Liver (tissue), 9 donors: ENCODE data around the gene HSD17B4. TPM values are rescaled to one million over a fixed set of nuclear protein-coding genes. Genes with fewer than 3 reads are reported as not detected.

Experiments
- DNase-seq: peaks from one replicate; pipeline ENCODE4 v3.0.0-alpha.2; 2017; ENCODE audit warnings: low spot score
- H3K27ac ChIP-seq, 2 donors: one replicate each; pipeline ENCODE4 v1.7.0; 2013; ENCODE audit warnings: inconsistent platforms in 2 of 2, low read length in 2 of 2, control low read depth in 1 of 2, low read depth in 1 of 2, mild to moderate bottlenecking in 1 of 2
- H3K27me3 ChIP-seq, 4 donors: one replicate each; pipeline versions ENCODE4 v1.6.1 to v1.7.0; 2013; ENCODE audit warnings: low read length in 3 of 4, inconsistent platforms in 1 of 4, mild to moderate bottlenecking in 1 of 4, moderate library complexity in 1 of 4; ENCODE audit not compliant: control insufficient read depth in 4 of 4, insufficient read depth in 4 of 4
- H3K36me3 ChIP-seq, 4 donors: one replicate each; pipeline versions ENCODE4 v1.6.1 to v1.7.0; 2013; ENCODE audit warnings: low read length in 3 of 4, mild to moderate bottlenecking in 3 of 4, low read depth in 1 of 4, moderate library complexity in 1 of 4; ENCODE audit not compliant: control insufficient read depth in 4 of 4, insufficient read depth in 3 of 4
- H3K4me1 ChIP-seq, 4 donors: one replicate each; pipeline versions ENCODE4 v1.6.1 to v1.7.0; 2013; ENCODE audit warnings: low read length in 3 of 4, mild to moderate bottlenecking in 3 of 4, moderate library complexity in 1 of 4; ENCODE audit not compliant: control insufficient read depth in 4 of 4, insufficient read depth in 4 of 4
- H3K4me3 ChIP-seq, 3 donors: one replicate each; pipeline versions ENCODE4 v1.6.1 to v1.7.0; 2013; ENCODE audit warnings: low read length in 3 of 3, control low read depth in 1 of 3, low read depth in 1 of 3, mild to moderate bottlenecking in 1 of 3
- H3K9ac ChIP-seq, 2 donors: one replicate each; pipeline ENCODE4 v1.7.0; 2013; ENCODE audit warnings: low read length in 2 of 2, mild to moderate bottlenecking in 2 of 2, moderate library complexity in 2 of 2, control low read depth in 1 of 2, low read depth in 1 of 2
- H3K9me3 ChIP-seq, 4 donors: one replicate each; pipeline versions ENCODE4 v1.6.1 to v1.7.0; 2013; ENCODE audit warnings: low read length in 3 of 4; ENCODE audit not compliant: control insufficient read depth in 4 of 4
- ATF3 ChIP-seq: IDR thresholded peaks from 2 replicates; pipeline ENCODE4 v1.6.1; 2016; ENCODE audit warnings: antibody characterized with exemption
- CTCF ChIP-seq: fragments of 150-350 bp; IDR thresholded peaks from 2 replicates; pipeline ENCODE4 v1.5.1; 2017; ENCODE audit warnings: improper control_type of control experiment, low read depth, low read length; ENCODE audit not compliant: missing input control
- EGR1 ChIP-seq, 2 donors: IDR thresholded peaks; 2 replicates each; pipeline ENCODE4 v1.6.1; 2016 to 2018; ENCODE audit warnings: antibody characterized with exemption in 2 of 2, low read depth in 2 of 2
- FOXA1 ChIP-seq: IDR thresholded peaks from 2 replicates; pipeline ENCODE4 v1.6.1; 2016; ENCODE audit warnings: antibody characterized with exemption
- FOXA2 ChIP-seq: IDR thresholded peaks from 2 replicates; pipeline ENCODE4 v1.6.1; 2016; ENCODE audit warnings: antibody characterized with exemption
- GABPA ChIP-seq, 2 donors: IDR thresholded peaks in 1 of 2; conservative IDR thresholded peaks in 1 of 2; 2 replicates each; pipeline ENCODE4 v1.6.1; 2016; ENCODE audit warnings: antibody characterized with exemption in 2 of 2, mild to moderate bottlenecking in 1 of 2, moderate library complexity in 1 of 2
- HNF4A ChIP-seq, 2 donors: conservative IDR thresholded peaks; 2 replicates each; pipeline ENCODE4 v1.6.1; 2016; ENCODE audit warnings: antibody characterized with exemption in 2 of 2, mild to moderate bottlenecking in 2 of 2
- HNF4G ChIP-seq: IDR thresholded peaks from 2 replicates; pipeline ENCODE4 v1.6.1; 2016; ENCODE audit warnings: antibody characterized with exemption
- JUND ChIP-seq, 2 donors: IDR thresholded peaks; 2 replicates each; pipeline ENCODE4 v1.6.1; 2016; ENCODE audit warnings: antibody characterized with exemption in 2 of 2
- MAX ChIP-seq: IDR thresholded peaks from 2 replicates; pipeline ENCODE4 v1.6.1; 2016; ENCODE audit warnings: antibody characterized with exemption
- NR2F2 ChIP-seq: IDR thresholded peaks from 2 replicates; pipeline ENCODE4 v1.6.1; 2016; ENCODE audit warnings: antibody characterized with exemption
- RAD21 ChIP-seq, 2 donors: IDR thresholded peaks; 2 replicates each; pipeline ENCODE4 v1.6.1; 2016; ENCODE audit warnings: antibody characterized with exemption in 2 of 2, mild to moderate bottlenecking in 2 of 2
- REST ChIP-seq: IDR thresholded peaks from 2 replicates; pipeline ENCODE4 v1.6.1; 2016; ENCODE audit warnings: antibody characterized with exemption, mild to moderate bottlenecking
- RXRA ChIP-seq, 2 donors: IDR thresholded peaks; 2 replicates each; pipeline ENCODE4 v1.6.1; 2017 to 2018; ENCODE audit warnings: antibody characterized with exemption in 2 of 2, mild to moderate bottlenecking in 1 of 2
- SP1 ChIP-seq: IDR thresholded peaks from 2 replicates; pipeline ENCODE4 v1.6.1; 2018; ENCODE audit warnings: antibody characterized with exemption, mild to moderate bottlenecking
- TAF1 ChIP-seq: conservative IDR thresholded peaks from 2 replicates; pipeline ENCODE4 v1.6.1; 2016; ENCODE audit warnings: antibody characterized with exemption, mild to moderate bottlenecking
- YY1 ChIP-seq: IDR thresholded peaks from 2 replicates; pipeline ENCODE4 v1.6.1; 2016; ENCODE audit warnings: antibody characterized with exemption, mild to moderate bottlenecking
- ZBTB33 ChIP-seq: IDR thresholded peaks from 2 replicates; pipeline ENCODE4 v1.6.1; 2016; ENCODE audit warnings: antibody characterized with exemption
- WGBS: extraction: QIAGEN DNeasy Blood & Tissue Kit; methylation state at CpG from one replicate; pipeline ENCODE4 v1.1.7; 2013; 5-methylcytosine and 5-hydroxymethylcytosine counted together
- polyA plus RNA-seq, 2 donors: library from polyadenylated mRNA; stranded (reverse) in 1 of 2; unstranded in 1 of 2; fragments of 200-250 nt in 1 of 2; fragments of >200 nt in 1 of 2; fragmentation: Nextera tagmentation in 1 of 2; extraction: Ambion mirVana in 1 of 2; gene quantifications; one replicate each; pipeline versions ENCODE4 v1.2.1 to v1.2.3, GENCODE V29; 2013 to 2015
- total RNA-seq, 2 donors: library from RNA; depleted of rRNA; stranded (reverse); fragments of >200 nt; gene quantifications; one replicate each; pipeline ENCODE4 v1.2.3, GENCODE V29; 2014
- donor health status: healthy.
- donor health status: healthy.
- donor health status: healthy.
- donor health status: healthy.
- donor health status: healthy.

HSD17B4 gene
- 100 to 1,000 TPM; 299 to 699 TPM for total RNA-seq
- 100 to 1,000 TPM; 378 to 407 TPM for polyA plus RNA-seq

GRCh38 chr5:119452373-119453039, at the start of gene HSD17B4:
Gene HSD17B4, plus strand, starts transcription at chr5:119452497. Its CDS starts 79 bp downstream, at chr5:119452576.
- H3K4me1 ChIP-seq = peaks cover 6 to 32% (median 24%) of the 10 kb centered on the region in 4 donors
- H3K36me3 ChIP-seq = peaks cover 0 to 3% (median under 1%) of the 10 kb centered on the region in 4 donors
- no peaks in the 10 kb centered on the region for H3K9me3 ChIP-seq
- peak within 1 kb of the TSS; percentile 51 to 76 for H3K9ac ChIP-seq
- WGBS = under 1% methylated on average over 42 of the region's 42 CpGs
- TF ChIP-seq YY1 = peak; percentile 90
- TF ChIP-seq SP1 = peak; percentile 59
- peak; percentile 8 for TF ChIP-seq NR2F2
- no peak for TF ChIP-seq RAD21 (IDR thresholded peaks at IDR 0.05)
- no peak for TF ChIP-seq ATF3
- TF ChIP-seq CTCF = no peak
- TF ChIP-seq FOXA1 = no peak
- peak; percentile 96 to 99 for TF ChIP-seq EGR1 (IDR thresholded peaks at IDR 0.05; ENCODE audit: low read depth in 2 of 2)
- peak; percentile 77 for TF ChIP-seq REST
- TF ChIP-seq RXRA (IDR thresholded peaks at IDR 0.05) = peak; percentile 83 to 85
- peak; percentile 85 for TF ChIP-seq TAF1
- TF ChIP-seq ZBTB33 = no peak
- TF ChIP-seq GABPA (IDR thresholded peaks at IDR 0.05 in 1 of 2, conservative IDR thresholded peaks at IDR 0.05 in 1 of 2) = peak in 1 of 2 donors; percentile 9
- peak; percentile 13 for TF ChIP-seq MAX
- TF ChIP-seq HNF4G = no peak
- TF ChIP-seq FOXA2 = no peak
- peak; percentile 53 to 64 for TF ChIP-seq HNF4A (conservative IDR thresholded peaks at IDR 0.05)
- TF ChIP-seq JUND (IDR thresholded peaks at IDR 0.05) = peak in 1 of 2 donors; percentile 39
- H3K27me3 ChIP-seq = no peaks in the 10 kb centered on the region
- peak within 1 kb of the TSS; percentile 89 to 90 for H3K27ac ChIP-seq
- H3K4me3 ChIP-seq = peak within 1 kb of the TSS; percentile 70 to 84 (median 77)
- peak; percentile 90 for DNase-seq
